Measurements from ENCODE around the gene NDST4.

DNA sequence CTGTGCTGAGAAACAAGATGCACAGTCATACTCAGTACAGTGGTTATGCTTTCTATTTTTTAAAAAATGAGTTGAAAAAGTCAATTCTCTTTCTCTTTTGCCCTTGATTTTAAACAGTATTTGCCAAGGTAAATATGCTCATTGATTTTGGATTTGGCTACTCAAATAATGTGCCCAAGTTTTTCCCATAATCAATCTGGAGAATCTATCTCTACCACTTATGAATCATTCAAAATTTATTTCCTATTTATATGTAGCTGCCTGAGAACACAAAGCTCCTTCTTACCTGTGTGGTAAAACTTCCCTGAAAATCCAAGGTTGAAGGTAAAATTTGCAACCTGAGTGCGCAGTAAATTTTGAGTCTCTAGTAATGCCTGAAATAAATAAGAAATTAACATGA, 136.5 kb downstream of the NDST4 start:
- no peak for TF ChIP-seq TARDBP (IDR thresholded peaks at IDR 0.05)
- TF ChIP-seq FOXK2 (IDR thresholded peaks at IDR 0.05), result no peak
- TF ChIP-seq HDGF (IDR thresholded peaks at IDR 0.05; ENCODE audit: borderline replicate concordance), result no peak
- TF ChIP-seq ARNT (IDR thresholded peaks at IDR 0.05), result no peak

All from HEK293T (cell line).